ENCODE measurements around the gene LGALS9. TPM values are rescaled to one million over a fixed set of nuclear protein-coding genes. Genes with fewer than 3 reads are reported as not detected.

The LGALS9 gene
- total and polyA plus RNA-seq, 9 of the 15 experiments (the other 6 are each of a cell fraction or from before 2014, with no cell fraction given): 0.45 to 6.9 (median 2.8) TPM

GRCh38 chr17:27602721-27603420 is 28.1 kb upstream of the LGALS9 start (continued):
- TF ChIP-seq ZBTB11 (CRISPR knock-in tag; IDR thresholded peaks at IDR 0.05) (peak in 2 of 3 experiments; percentile 72 to 91; a peak in 4 of 6 replicates), CREB1 (IDR thresholded peaks at IDR 0.05) (peak; percentile 46), CREB1 (CRISPR knock-in tag; IDR thresholded peaks at IDR 0.05) (no peak), ZNF445 (CRISPR knock-in tag; IDR thresholded peaks at IDR 0.05; ENCODE audit: low read depth) (no peak), SNRNP70 (optimal IDR thresholded peaks at IDR 0.05; ENCODE audit: low read depth, low read length) (no peak), ZNF174 (CRISPR knock-in tag; IDR thresholded peaks at IDR 0.05) (no peak), GATA2 (CRISPR knock-in tag; IDR thresholded peaks at IDR 0.05) (peak; percentile 77), ZFP30 (CRISPR knock-in tag; IDR thresholded peaks at IDR 0.05; ENCODE audit: borderline replicate concordance) (no peak), KLF6 (CRISPR knock-in tag; IDR thresholded peaks at IDR 0.05; ENCODE audit: borderline replicate concordance) (0 out of 2 replicates have a peak, but pooled peaks have one; percentile 22), YY1 (IDR thresholded peaks at IDR 0.05; ENCODE audit: borderline replicate concordance in 1 of 3, control insufficient read depth in 1 of 3, extremely low read depth in 1 of 3, insufficient read depth in 3 of 3, insufficient read length in 1 of 3, insufficient replicate concordance in 2 of 3, low read depth in 1 of 3, low read length in 2 of 3) (peak in 1 of 3 experiments; percentile 63), TEAD4 (IDR thresholded peaks at IDR 0.05; ENCODE audit: low read length) (peak; percentile 95), TEAD4 (CRISPR knock-in tag; IDR thresholded peaks at IDR 0.05; ENCODE audit: borderline replicate concordance) (no peak), MED1 (CRISPR knock-in tag; IDR thresholded peaks at IDR 0.05; ENCODE audit: borderline replicate concordance) (no peak), CBX5 (IDR thresholded peaks at IDR 0.05; ENCODE audit: borderline replicate concordance, low read depth) (no peak), NONO (IDR thresholded peaks at IDR 0.05; ENCODE audit: low read depth in 2 of 2, low read length in 1 of 2) (peak in 1 of 2 experiments; percentile 7; a peak in 1 of 4 replicates), AFF4 (CRISPR knock-in tag; IDR thresholded peaks at IDR 0.05) (no peak), MAFK (IDR thresholded peaks at IDR 0.05; ENCODE audit: low read length) (no peak), MCM3 (IDR thresholded peaks at IDR 0.05) (no peak)
- TF ChIP-seq, protein P1, sequence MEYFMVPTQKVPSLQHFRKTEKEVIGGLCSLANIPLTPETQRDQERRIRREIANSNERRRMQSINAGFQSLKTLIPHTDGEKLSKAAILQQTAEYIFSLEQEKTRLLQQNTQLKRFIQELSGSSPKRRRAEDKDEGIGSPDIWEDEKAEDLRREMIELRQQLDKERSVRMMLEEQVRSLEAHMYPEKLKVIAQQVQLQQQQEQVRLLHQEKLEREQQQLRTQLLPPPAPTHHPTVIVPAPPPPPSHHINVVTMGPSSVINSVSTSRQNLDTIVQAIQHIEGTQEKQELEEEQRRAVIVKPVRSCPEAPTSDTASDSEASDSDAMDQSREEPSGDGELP (CRISPR knock-in tag; IDR thresholded peaks at IDR 0.05; ENCODE audit: borderline replicate concordance): peak; percentile 23; the same call in 1 of the 2 replicates
